MCF 10A (cell line): ENCODE measurements around the gene SLC22A17. TPM values are rescaled to one million over a fixed set of nuclear protein-coding genes. Genes with fewer than 3 reads are reported as not detected.

ENCODE experiments used
- BruUV-seq: library from RNA; stranded (reverse); fragments of 400-500 nt; replicated peaks from 2 replicates; lab custom pipeline; 2021; lab: Mats Ljungman, UMichigan
- CTCF ChIA-PET: fragments of 300-600 bp; sonication (Branson Sonifier 250); formaldehyde crosslinking; extraction: SDS; loops from one replicate; lab custom pipeline; 2021; ENCODE audit warnings: antibody characterized with exemption, inconsistent platforms; lab: Yijun Ruan, JAX
- POLR2A ChIA-PET: fragments of 300-600, 350-650 bp; sonication (Branson Sonifier 250); formaldehyde crosslinking; extraction: SDS; loops from one replicate; lab custom pipeline; 2020; ENCODE audit warnings: antibody characterized with exemption, inconsistent platforms; lab: Yijun Ruan, JAX
- DNase-seq: peaks from one replicate; pipeline ENCODE4 v3.0.0-alpha.2; 2018; ENCODE audit not compliant: unreplicated experiment
- H3K27ac Mint-ChIP-seq: one replicate; pipeline ENCODE4 v1.8.0; 2022; ENCODE audit warnings: mild to moderate bottlenecking, low read depth, mixed read lengths; ENCODE audit not compliant: unreplicated experiment
- H3K27me3 Mint-ChIP-seq: one replicate; pipeline ENCODE4 v1.8.0; 2022; ENCODE audit warnings: mixed read lengths; ENCODE audit not compliant: insufficient read depth, unreplicated experiment
- H3K36me3 Mint-ChIP-seq: one replicate; pipeline ENCODE4 v1.8.0; 2022; ENCODE audit warnings: mild to moderate bottlenecking, moderate library complexity, mixed read lengths; ENCODE audit not compliant: insufficient read depth, unreplicated experiment
- H3K4me1 Mint-ChIP-seq: one replicate; pipeline ENCODE4 v1.8.0; 2022; ENCODE audit warnings: mixed read lengths; ENCODE audit not compliant: insufficient read depth, unreplicated experiment
- H3K4me3 Mint-ChIP-seq: one replicate; pipeline ENCODE4 v1.8.0; 2022; ENCODE audit warnings: mild to moderate bottlenecking, moderate library complexity, mixed read lengths; ENCODE audit not compliant: unreplicated experiment
- H3K9me3 Mint-ChIP-seq: one replicate; pipeline ENCODE4 v1.8.0; 2022; ENCODE audit warnings: mixed read lengths; ENCODE audit not compliant: unreplicated experiment
- intact Hi-C: fragments of 100-400 bp; cut with micrococcal nuclease; formaldehyde crosslinking; loops from 2 replicates; pipeline ENCODE4 v1.14.1; 2022
- total RNA-seq: library from RNA; stranded (reverse); gene quantifications from 2 replicates; pipeline ENCODE4 v1.2.3, GENCODE V29; 2022
- TF ChIP-seq, protein P1 (sequence below): fragments of 200-600 bp; IDR thresholded peaks from one replicate; pipeline ENCODE4 v1.8.0; 2022; ENCODE audit warnings: antibody characterized with exemption, mild to moderate bottlenecking; ENCODE audit not compliant: unreplicated experiment

SLC22A17 gene
- total RNA-seq, 1 experiment from 2014 or later = not detected

DNA sequence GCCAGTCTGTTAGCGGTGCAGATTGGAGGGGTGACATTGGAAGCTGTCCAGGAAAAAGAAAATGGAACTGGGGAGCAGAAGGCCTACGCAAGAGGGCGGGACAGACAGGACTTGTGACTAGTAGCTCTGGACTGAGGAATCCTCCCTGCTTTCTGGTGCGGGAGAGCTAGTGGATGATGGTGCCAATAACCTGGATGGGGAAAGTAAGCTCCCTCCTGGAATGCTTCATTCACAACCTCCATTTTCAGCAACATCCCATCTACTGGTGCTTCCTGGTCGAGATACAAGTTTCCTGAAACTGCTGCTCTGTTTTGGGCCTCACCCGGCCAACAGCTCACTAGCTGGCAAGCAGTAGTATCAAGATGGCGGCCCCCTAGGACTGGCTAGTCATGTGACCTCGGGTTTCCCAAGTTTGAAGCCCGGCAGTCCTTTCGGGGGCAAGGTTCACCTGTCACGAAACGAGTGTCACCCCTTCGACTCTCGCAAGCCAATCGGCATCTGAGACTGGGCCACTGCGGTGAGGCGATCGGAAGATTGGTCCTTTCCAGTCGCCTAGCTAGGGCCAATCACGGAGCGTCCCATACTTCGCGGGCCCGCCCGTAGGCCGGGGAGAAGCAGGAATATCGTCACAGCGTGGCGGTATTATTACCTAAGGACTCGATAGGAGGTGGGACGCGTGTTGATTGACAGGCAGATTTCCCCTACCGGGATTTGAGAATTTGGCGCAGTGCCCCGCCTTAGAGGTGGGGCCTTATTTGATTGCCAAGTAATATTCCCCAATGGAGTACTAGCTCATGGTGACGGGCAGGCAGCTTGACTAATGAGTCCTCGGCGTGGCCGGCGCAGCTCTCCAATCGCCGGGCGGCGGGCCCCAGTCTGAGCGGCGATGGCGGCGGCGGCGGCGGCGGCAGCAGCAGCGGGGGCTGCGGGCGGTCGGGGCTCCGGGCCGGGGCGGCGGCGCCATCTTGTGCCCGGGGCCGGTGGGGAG, 31.8 kb downstream of the SLC22A17 start, which contains the start of gene PABPN1:
Gene PABPN1, plus strand, starts transcription at position 874 of the 988 bp plus-strand sequence. Its CDS starts 13 bp downstream, at position 887.
- BruUV-seq = TSS peak; percentile 89
- ChIA-PET CTCF (interaction anchor here (0.6 to 5.7 kb wide), 16 partner anchors 8 to 976 kb away, joined by 3 to 49 read pairs (median 4); partner anchors contain the start of genes BCL2L2 and PPP1R3E), POLR2A (interaction anchor here (0.6 to 9.0 kb wide), 29 partner anchors 14 to 875 kb away, joined by 3 to 339 read pairs (median 4); partner anchors contain the start of genes ACIN1, BCL2L2, C14orf119 and DCAF11)
- H3K4me3 Mint-ChIP-seq = peak within 1 kb of the TSS; percentile 84
- TF ChIP-seq, protein P1, sequence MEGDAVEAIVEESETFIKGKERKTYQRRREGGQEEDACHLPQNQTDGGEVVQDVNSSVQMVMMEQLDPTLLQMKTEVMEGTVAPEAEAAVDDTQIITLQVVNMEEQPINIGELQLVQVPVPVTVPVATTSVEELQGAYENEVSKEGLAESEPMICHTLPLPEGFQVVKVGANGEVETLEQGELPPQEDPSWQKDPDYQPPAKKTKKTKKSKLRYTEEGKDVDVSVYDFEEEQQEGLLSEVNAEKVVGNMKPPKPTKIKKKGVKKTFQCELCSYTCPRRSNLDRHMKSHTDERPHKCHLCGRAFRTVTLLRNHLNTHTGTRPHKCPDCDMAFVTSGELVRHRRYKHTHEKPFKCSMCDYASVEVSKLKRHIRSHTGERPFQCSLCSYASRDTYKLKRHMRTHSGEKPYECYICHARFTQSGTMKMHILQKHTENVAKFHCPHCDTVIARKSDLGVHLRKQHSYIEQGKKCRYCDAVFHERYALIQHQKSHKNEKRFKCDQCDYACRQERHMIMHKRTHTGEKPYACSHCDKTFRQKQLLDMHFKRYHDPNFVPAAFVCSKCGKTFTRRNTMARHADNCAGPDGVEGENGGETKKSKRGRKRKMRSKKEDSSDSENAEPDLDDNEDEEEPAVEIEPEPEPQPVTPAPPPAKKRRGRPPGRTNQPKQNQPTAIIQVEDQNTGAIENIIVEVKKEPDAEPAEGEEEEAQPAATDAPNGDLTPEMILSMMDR = no peak
- H3K36me3 Mint-ChIP-seq = peaks cover 78% of the 10 kb centered on the region
- no peaks in the 10 kb centered on the region for H3K9me3 Mint-ChIP-seq
- H3K27ac Mint-ChIP-seq = peak within 1 kb of the TSS; percentile 97
- H3K4me1 Mint-ChIP-seq = peaks cover 11% of the 10 kb centered on the region
- intact Hi-C loops = loop anchor here (1.0 to 2.0 kb wide), 2 partner anchors 14 to 20 kb away; partner anchors contain the start of gene BCL2L2
- H3K27me3 Mint-ChIP-seq = no peaks in the 10 kb centered on the region
- peak; percentile 100 for DNase-seq

DNA sequence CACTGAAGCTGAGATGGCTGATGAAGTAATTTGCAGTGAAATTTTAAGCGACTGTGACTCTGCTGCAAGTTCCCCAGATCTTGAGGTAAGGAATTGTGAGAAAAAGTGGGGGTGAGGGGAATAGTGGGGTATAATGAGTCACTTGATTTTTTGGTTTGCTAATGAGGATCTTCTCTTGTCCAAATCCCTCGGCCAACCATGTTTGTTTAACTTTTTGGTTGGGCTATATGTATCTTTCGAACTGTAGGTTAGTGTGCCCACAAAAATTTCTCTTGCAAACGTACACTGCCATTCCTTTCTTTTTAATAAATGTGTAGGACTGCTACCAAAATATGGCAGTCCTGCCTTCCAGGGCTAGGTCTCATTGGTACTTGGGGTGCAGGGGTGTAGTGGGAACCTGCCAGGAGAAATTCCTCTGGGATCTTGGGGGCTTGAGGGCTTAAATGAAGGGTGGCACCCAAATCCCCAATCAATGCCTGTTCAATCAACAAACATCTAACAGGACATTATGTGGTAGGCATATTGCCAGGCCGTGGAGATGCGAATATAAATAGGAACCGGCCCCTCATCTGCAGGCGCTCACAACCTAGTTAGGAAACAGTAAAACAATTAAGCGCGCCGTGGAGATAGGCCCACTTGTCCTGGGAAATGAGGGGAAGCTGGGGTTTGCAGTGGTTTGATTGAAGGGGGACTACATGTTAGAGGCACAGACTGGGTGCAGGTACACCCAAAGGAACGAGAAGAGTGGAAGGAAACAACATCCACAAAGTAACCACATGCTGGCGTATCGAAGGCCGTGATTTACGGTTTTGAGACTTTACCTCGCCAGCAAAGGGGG, 32.7 kb downstream of the SLC22A17 start:
- Mint-ChIP-seq H3K9me3 (no peaks in the 10 kb centered on the region), H3K4me3 (peak overlapping the region; percentile 84), H3K4me1 (peaks cover 11% of the 10 kb centered on the region), H3K27ac (peak overlapping the region; percentile 97), H3K36me3 (peaks cover 74% of the 10 kb centered on the region), H3K27me3 (no peaks in the 10 kb centered on the region)
- TF ChIP-seq, protein P1 = no peak
- ChIA-PET POLR2A (interaction anchor here (1.2 to 9.0 kb wide), 6 partner anchors 14 to 876 kb away, joined by 3 to 339 read pairs (median 10); partner anchors contain the start of genes BCL2L2, DCAF11, HOMEZ and NRL), CTCF (interaction anchor here (0.6 to 5.7 kb wide), 7 partner anchors 9 to 212 kb away, joined by 3 to 49 read pairs (median 6); partner anchors contain the start of genes BCL2L2 and PPP1R3E)
- intact Hi-C loops = loop anchor here (2.0 kb wide), 1 partner anchor 13 kb away; the partner anchor contains the start of gene BCL2L2
- DNase-seq = no peak
- no TSS peak for BruUV-seq

DNA sequence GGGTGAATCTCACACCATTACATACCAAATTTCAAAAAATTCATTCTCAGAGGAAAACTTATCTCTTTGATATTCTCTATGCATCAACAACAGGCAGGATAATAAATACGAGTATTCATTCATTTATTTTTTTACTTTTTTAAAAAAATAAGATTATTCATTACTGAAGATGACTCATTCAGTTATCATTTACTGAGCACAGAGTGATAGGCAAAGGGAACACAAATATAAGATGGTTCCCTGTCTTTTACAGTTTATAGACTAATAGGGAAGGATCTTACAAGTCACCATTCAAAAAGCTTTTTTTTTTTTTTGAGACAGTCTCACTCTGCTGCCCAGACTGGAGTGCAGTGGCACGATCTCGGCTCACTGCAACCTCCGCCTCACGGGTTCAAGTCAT, 36.4 kb downstream of the SLC22A17 start:
- ChIA-PET CTCF (interaction anchor here (1.0 to 1.1 kb wide), 2 partner anchors 9 to 11 kb away, joined by 3 to 5 read pairs; no protein-coding TSS in a partner anchor), POLR2A (interaction anchor here (9.0 kb wide), 1 partner anchor 10 kb away, joined by 339 read pairs; the partner anchor contains the start of genes BCL2L2 and PPP1R3E)
- TF ChIP-seq, protein P1 = no peak
- no peaks in the 10 kb centered on the region for H3K27me3 Mint-ChIP-seq
- no peak overlapping the region for H3K4me3 Mint-ChIP-seq
- H3K4me1 Mint-ChIP-seq = no peaks in the 10 kb centered on the region
- intact Hi-C loops = no loop called here
- H3K9me3 Mint-ChIP-seq = no peaks in the 10 kb centered on the region
- H3K27ac Mint-ChIP-seq = no peak overlapping the region
- H3K36me3 Mint-ChIP-seq = peaks cover 58% of the 10 kb centered on the region
- no peak for DNase-seq
- BruUV-seq = no TSS peak
